ENCODE data around the gene PLEKHA1. TPM values are rescaled to one million over a fixed set of nuclear protein-coding genes. Genes with fewer than 3 reads are reported as not detected.

The PLEKHA1 gene
- total RNA-seq, 2 donors from 2014 or later = 22.8 to 25.6 TPM

GRCh38 chr10:122478971-122479370 is 104.5 kb downstream of the PLEKHA1 start:
- peaks cover 20% of the 10 kb centered on the region for H3K27me3 Mint-ChIP-seq
- ATAC-seq = no peak
- peaks cover 2% of the 10 kb centered on the region for H3K36me3 Mint-ChIP-seq (ENCODE audit: low read depth)

DNA sequence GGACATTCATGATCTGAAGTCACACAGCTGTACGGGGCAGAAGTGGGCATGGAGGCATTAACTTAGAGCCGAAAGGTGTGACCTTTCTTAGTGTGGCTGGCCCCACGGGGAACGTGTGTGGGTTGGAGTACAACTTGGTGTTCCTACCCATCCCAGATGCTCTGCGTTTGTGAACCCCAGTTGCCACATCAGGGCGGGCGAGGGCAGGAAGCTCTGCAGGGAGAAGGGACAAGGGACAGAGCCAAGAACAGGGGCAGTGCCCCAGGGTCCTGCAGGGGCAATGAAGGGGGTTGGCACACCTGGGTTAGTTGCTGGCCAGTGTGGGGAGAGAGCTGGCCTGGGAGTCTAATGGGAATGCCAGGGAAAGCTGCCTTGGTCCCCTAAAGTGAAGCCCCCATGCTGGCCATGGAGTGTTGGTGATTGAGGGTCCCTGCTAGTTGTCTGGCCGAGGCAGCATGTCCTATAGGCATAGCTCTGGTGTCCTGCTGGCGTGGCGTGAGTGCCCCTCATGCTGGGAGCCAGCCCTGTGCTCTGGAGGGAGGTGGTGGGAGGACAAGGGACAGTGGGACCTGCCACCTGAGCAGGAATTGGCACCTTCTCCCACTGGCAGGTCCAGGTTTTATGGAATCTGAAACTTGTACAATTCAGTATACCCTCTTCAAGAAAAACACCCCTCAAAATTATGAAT is 105.8 kb downstream of the PLEKHA1 start:
- Mint-ChIP-seq H3K36me3 (ENCODE audit: low read depth) (peaks cover 2% of the 10 kb centered on the region), H3K4me1 (no peaks in the 10 kb centered on the region), H3K27ac (no peak overlapping the region), H3K27me3 (peaks cover 16% of the 10 kb centered on the region), H3K4me3 (no peak overlapping the region)
- no peaks in the 10 kb centered on the region for H3K9me3 ChIP-seq (ENCODE audit: control insufficient read depth, low read length, poor library complexity, severe bottlenecking)
- DNase-seq = no peak
- no peak for ATAC-seq

More at GRCh38 chr10:122478971-122479370, 104.5 kb downstream of the PLEKHA1 start:
- H3K9me3 ChIP-seq (ENCODE audit: control insufficient read depth, low read length, poor library complexity, severe bottlenecking) = no peaks in the 10 kb centered on the region
- peaks cover 7% of the 10 kb centered on the region for H3K4me1 Mint-ChIP-seq
- no peak overlapping the region for H3K4me3 Mint-ChIP-seq
- no peak overlapping the region for H3K27ac Mint-ChIP-seq
- no peak for DNase-seq

DNA sequence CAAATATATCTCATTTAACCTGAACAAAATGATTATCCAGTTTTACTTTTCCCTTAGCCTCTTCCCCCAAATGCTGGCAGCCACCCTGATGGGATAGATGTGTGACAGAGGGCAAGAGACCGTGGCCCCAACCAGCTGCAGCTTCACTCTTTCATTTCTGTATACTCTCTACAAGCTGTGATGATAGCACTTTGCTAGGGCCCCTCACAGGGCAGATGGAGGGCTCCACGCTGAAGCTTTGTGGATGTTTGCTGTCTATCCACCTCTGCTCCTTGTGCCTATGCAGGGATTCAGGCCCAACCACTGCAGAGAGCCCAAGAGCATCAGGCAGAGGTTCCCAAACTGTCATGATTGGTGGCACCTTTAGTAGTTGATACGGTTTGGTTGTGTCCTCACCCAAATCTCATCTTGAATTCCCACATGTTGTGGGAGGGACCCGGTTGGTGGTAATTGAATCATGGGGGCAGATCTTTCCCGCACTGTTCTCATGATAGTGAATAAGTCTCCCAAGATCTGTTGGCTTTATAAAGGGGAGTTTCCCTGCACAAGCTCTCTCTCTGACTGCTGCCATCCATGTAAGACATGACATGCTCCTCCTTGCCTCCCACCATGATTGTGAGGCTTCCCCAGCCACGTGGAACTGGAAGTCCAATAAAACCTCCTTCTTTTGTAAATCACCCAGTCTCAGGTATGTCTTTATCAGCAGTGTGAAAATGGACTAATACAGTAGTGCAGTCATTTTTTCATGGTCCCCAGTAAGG is 107.0 kb downstream of the PLEKHA1 start:
- Mint-ChIP-seq H3K36me3 (ENCODE audit: low read depth) (peaks cover 2% of the 10 kb centered on the region), H3K27me3 (peaks cover 18% of the 10 kb centered on the region), H3K4me3 (no peak overlapping the region), H3K4me1 (peaks cover 2% of the 10 kb centered on the region), H3K27ac (no peak overlapping the region)
- H3K9me3 ChIP-seq (ENCODE audit: control insufficient read depth, low read length, poor library complexity, severe bottlenecking) = no peaks in the 10 kb centered on the region
- ATAC-seq (no peak), DNase-seq (no peak)

Other genes starting within 250 kb of the PLEKHA1 start
- gene BTBD16, start 103.4 kb upstream of the PLEKHA1 start, total RNA-seq = not detected
- not detected for gene ARMS2, start 79.9 kb downstream of the PLEKHA1 start, total RNA-seq
- under 1 TPM; 0.30 to 0.55 TPM for gene HTRA1, start 86.8 kb downstream of the PLEKHA1 start, total RNA-seq
- gene DMBT1, start 186.0 kb downstream of the PLEKHA1 start, total RNA-seq = not detected